A172 (cell line): Measurements from ENCODE around the gene CMSS1. TPM values are rescaled to one million over a fixed set of nuclear protein-coding genes. Genes with fewer than 3 reads are reported as not detected.

ENCODE experiments used
- DNase-seq: peaks from one replicate; pipeline ENCODE4 v3.0.0-alpha.2; 2015; ENCODE audit warnings: low spot score
- total RNA-seq: library from RNA; depleted of rRNA; stranded (reverse); fragments of >200 nt; shearing (Covaris generic); gene quantifications from 2 replicates; pipeline ENCODE4 v1.2.3, GENCODE V29; 2014

CMSS1 gene
- total RNA-seq, 1 experiment from 2014 or later: 48.6 TPM

- no peak for DNase-seq
Measured at GRCh38 chr3:99933971-99934750, 116.5 kb downstream of the CMSS1 start.

GRCh38 chr3:99934975-99935797, 117.5 kb downstream of the CMSS1 start:
- no peak for DNase-seq

- no peak for DNase-seq
Measured at GRCh38 chr3:99938270-99938911, 120.7 kb downstream of the CMSS1 start.

- DNase-seq: no peak
Measured at GRCh38 chr3:99939876-99940275, 122.2 kb downstream of the CMSS1 start.

GRCh38 chr3:99940350-99940749, 122.7 kb downstream of the CMSS1 start:
- DNase-seq: no peak

- no peak for DNase-seq
Measured at GRCh38 chr3:99941211-99941610, 123.5 kb downstream of the CMSS1 start.

- no peak for DNase-seq
Measured at GRCh38 chr3:99943931-99944761, 126.5 kb downstream of the CMSS1 start.

- no peak for DNase-seq
Measured at GRCh38 chr3:99945328-99945995, 127.8 kb downstream of the CMSS1 start.

- DNase-seq: no peak
Measured at GRCh38 chr3:99947356-99947755, 129.7 kb downstream of the CMSS1 start.

- DNase-seq: no peak
Measured at GRCh38 chr3:99948467-99949089, 130.9 kb downstream of the CMSS1 start.

- DNase-seq: no peak
Measured at GRCh38 chr3:99949956-99950670, 132.5 kb downstream of the CMSS1 start.

GRCh38 chr3:99950921-99951320, 133.3 kb downstream of the CMSS1 start:
- DNase-seq: no peak

- no peak for DNase-seq
Measured at GRCh38 chr3:99951701-99952100, 134.0 kb downstream of the CMSS1 start.

- DNase-seq: peak; percentile 33
Measured at GRCh38 chr3:99952306-99952705, 134.6 kb downstream of the CMSS1 start.

GRCh38 chr3:99953596-99953995, 135.9 kb downstream of the CMSS1 start:
- peak; percentile 15 for DNase-seq

GRCh38 chr3:99954914-99955644, 137.4 kb downstream of the CMSS1 start:
- no peak for DNase-seq

- DNase-seq: no peak
Measured at GRCh38 chr3:99955773-99956562, 138.3 kb downstream of the CMSS1 start.

GRCh38 chr3:99957151-99957796, 139.6 kb downstream of the CMSS1 start:
- no peak for DNase-seq
